MCF 10A (cell line): ENCODE measurements around the gene ARID5B. TPM values are rescaled to one million over a fixed set of nuclear protein-coding genes. Genes with fewer than 3 reads are reported as not detected.
A peak's percentile ranks its signal among the peaks of the same experiment; 100 is the strongest.

ENCODE experiments used
- BruUV-seq: library from RNA; stranded (reverse); fragments of 400-500 nt; replicated peaks from 2 replicates; lab custom pipeline; 2021; lab: Mats Ljungman, UMichigan
- CTCF ChIA-PET: fragments of 300-600 bp; sonication (Branson Sonifier 250); formaldehyde crosslinking; extraction: SDS; loops from one replicate; lab custom pipeline; 2021; ENCODE audit warnings: antibody characterized with exemption, inconsistent platforms; lab: Yijun Ruan, JAX
- POLR2A ChIA-PET: fragments of 300-600, 350-650 bp; sonication (Branson Sonifier 250); formaldehyde crosslinking; extraction: SDS; loops from one replicate; lab custom pipeline; 2020; ENCODE audit warnings: antibody characterized with exemption, inconsistent platforms; lab: Yijun Ruan, JAX
- DNase-seq: peaks from one replicate; pipeline ENCODE4 v3.0.0-alpha.2; 2018; ENCODE audit not compliant: unreplicated experiment
- H3K27ac Mint-ChIP-seq: one replicate; pipeline ENCODE4 v1.8.0; 2022; ENCODE audit warnings: mild to moderate bottlenecking, low read depth, mixed read lengths; ENCODE audit not compliant: unreplicated experiment
- H3K27me3 Mint-ChIP-seq: one replicate; pipeline ENCODE4 v1.8.0; 2022; ENCODE audit warnings: mixed read lengths; ENCODE audit not compliant: insufficient read depth, unreplicated experiment
- H3K36me3 Mint-ChIP-seq: one replicate; pipeline ENCODE4 v1.8.0; 2022; ENCODE audit warnings: mild to moderate bottlenecking, moderate library complexity, mixed read lengths; ENCODE audit not compliant: insufficient read depth, unreplicated experiment
- H3K4me1 Mint-ChIP-seq: one replicate; pipeline ENCODE4 v1.8.0; 2022; ENCODE audit warnings: mixed read lengths; ENCODE audit not compliant: insufficient read depth, unreplicated experiment
- H3K4me3 Mint-ChIP-seq: one replicate; pipeline ENCODE4 v1.8.0; 2022; ENCODE audit warnings: mild to moderate bottlenecking, moderate library complexity, mixed read lengths; ENCODE audit not compliant: unreplicated experiment
- H3K9me3 Mint-ChIP-seq: one replicate; pipeline ENCODE4 v1.8.0; 2022; ENCODE audit warnings: mixed read lengths; ENCODE audit not compliant: unreplicated experiment
- CTCF ChIP-seq: fragments of 200-600 bp; IDR thresholded peaks from one replicate; pipeline ENCODE4 v1.8.0; 2022; ENCODE audit warnings: antibody characterized with exemption, mild to moderate bottlenecking; ENCODE audit not compliant: unreplicated experiment
- intact Hi-C: fragments of 100-400 bp; cut with micrococcal nuclease; formaldehyde crosslinking; loops from 2 replicates; pipeline ENCODE4 v1.14.1; 2022
- total RNA-seq: library from RNA; stranded (reverse); gene quantifications from 2 replicates; pipeline ENCODE4 v1.2.3, GENCODE V29; 2022

The ARID5B gene
- total RNA-seq, 1 experiment from 2014 or later, result 12.2 TPM

GRCh38 chr10:62083412-62084267 lies 182.1 kb downstream of the ARID5B start:
- H3K4me1 Mint-ChIP-seq, result peaks cover 15% of the 10 kb centered on the region
- POLR2A ChIA-PET, result interaction anchor here (0.6 to 2.4 kb wide), 11 partner anchors 8 to 160 kb away, joined by 3 to 13 read pairs (median 4); no protein-coding TSS in a partner anchor
- H3K9me3 Mint-ChIP-seq, result no peaks in the 10 kb centered on the region
- BruUV-seq, result no TSS peak
- peak; percentile 80 for DNase-seq
- CTCF ChIA-PET, result interaction anchor here (0.7 to 2.7 kb wide), 3 partner anchors 15 to 161 kb away, joined by 3 to 11 read pairs (median 3); no protein-coding TSS in a partner anchor
- H3K27me3 Mint-ChIP-seq, result no peaks in the 10 kb centered on the region
- intact Hi-C loops, result no loop called here
- H3K4me3 Mint-ChIP-seq, result peak overlapping the region; percentile 42
- H3K27ac Mint-ChIP-seq, result peak overlapping the region; percentile 82
- no peak for TF ChIP-seq CTCF
- peaks cover 71% of the 10 kb centered on the region for H3K36me3 Mint-ChIP-seq

GRCh38 chr10:62084451-62084850 lies 183.0 kb downstream of the ARID5B start:
- no peak for TF ChIP-seq CTCF
- ChIA-PET POLR2A (interaction anchor here (0.6 to 2.4 kb wide), 7 partner anchors 9 to 159 kb away, joined by 3 to 9 read pairs (median 4); no protein-coding TSS in a partner anchor), CTCF (interaction anchor here (2.7 kb wide), 1 partner anchor 160 kb away, joined by 11 read pairs; no protein-coding TSS in a partner anchor)
- peaks cover 16% of the 10 kb centered on the region for H3K4me1 Mint-ChIP-seq
- H3K36me3 Mint-ChIP-seq, result peaks cover 77% of the 10 kb centered on the region
- H3K27ac Mint-ChIP-seq, result no peak overlapping the region
- intact Hi-C loops, result no loop called here
- BruUV-seq, result no TSS peak
- H3K4me3 Mint-ChIP-seq, result no peak overlapping the region
- H3K9me3 Mint-ChIP-seq, result no peaks in the 10 kb centered on the region
- no peaks in the 10 kb centered on the region for H3K27me3 Mint-ChIP-seq
- no peak for DNase-seq

- DNase-seq, result no peak
- BruUV-seq, result no TSS peak
- H3K9me3 Mint-ChIP-seq, result no peaks in the 10 kb centered on the region
- no peak overlapping the region for H3K4me3 Mint-ChIP-seq
- H3K27ac Mint-ChIP-seq, result no peak overlapping the region
- ChIA-PET CTCF (interaction anchor here (2.7 kb wide), 1 partner anchor 159 kb away, joined by 11 read pairs; no protein-coding TSS in a partner anchor), POLR2A (interaction anchor here (0.6 to 1.2 kb wide), 2 partner anchors 8 to 1204 kb away, joined by 3 to 4 read pairs; no protein-coding TSS in a partner anchor)
- no peaks in the 10 kb centered on the region for H3K27me3 Mint-ChIP-seq
- peaks cover 75% of the 10 kb centered on the region for H3K36me3 Mint-ChIP-seq
- intact Hi-C loops, result no loop called here
- H3K4me1 Mint-ChIP-seq, result peaks cover 16% of the 10 kb centered on the region
- TF ChIP-seq CTCF, result no peak
Observed at GRCh38 chr10:62085404-62085803, 183.9 kb downstream of the ARID5B start.

GRCh38 chr10:62085821-62086220 lies 184.3 kb downstream of the ARID5B start:
- DNase-seq, result no peak
- ChIA-PET POLR2A (interaction anchor here (0.6 kb wide), 1 partner anchor 1205 kb away, joined by 3 read pairs; no protein-coding TSS in a partner anchor), CTCF (interaction anchor here (2.7 kb wide), 1 partner anchor 159 kb away, joined by 11 read pairs; no protein-coding TSS in a partner anchor)
- TF ChIP-seq CTCF, result no peak
- no peak overlapping the region for H3K4me3 Mint-ChIP-seq
- peaks cover 75% of the 10 kb centered on the region for H3K36me3 Mint-ChIP-seq
- intact Hi-C loops, result no loop called here
- H3K27me3 Mint-ChIP-seq, result no peaks in the 10 kb centered on the region
- no peaks in the 10 kb centered on the region for H3K9me3 Mint-ChIP-seq
- no TSS peak for BruUV-seq
- H3K4me1 Mint-ChIP-seq, result peaks cover 16% of the 10 kb centered on the region
- H3K27ac Mint-ChIP-seq, result no peak overlapping the region
